ENCODE data around the gene FANCE. TPM values are rescaled to one million over a fixed set of nuclear protein-coding genes. Genes with fewer than 3 reads are reported as not detected.
"Not testable (repeated sequence)": the region's sequence is repeated elsewhere in the genome, so short reads cannot be mapped to it uniquely, and the experiment has no call there.

The FANCE gene
- total RNA-seq, 1 donor from 2014 or later = 14.3 TPM

DNA sequence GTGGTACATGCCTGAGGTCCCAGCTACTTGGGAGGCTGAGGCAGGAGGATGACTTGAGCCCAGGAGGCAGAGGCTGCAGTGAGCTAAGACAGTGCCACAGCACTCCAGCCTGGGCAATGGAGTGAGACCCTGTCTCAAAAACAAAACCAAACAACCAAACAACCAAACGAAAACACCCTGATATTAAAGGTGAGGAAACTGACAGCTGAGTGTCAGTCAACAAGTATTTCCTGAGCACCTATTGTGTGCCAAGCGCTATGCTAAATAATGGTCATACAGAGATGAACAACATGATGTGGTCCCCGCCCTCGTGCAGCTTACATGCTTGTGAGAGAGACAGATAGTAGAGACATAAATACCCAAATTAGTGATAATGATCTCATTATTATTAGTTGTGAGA lies 62.4 kb downstream of the FANCE start:
- DNase-seq (ENCODE audit: low spot score in 2 of 2) (no peak), FAIRE-seq (no peak)

DNA sequence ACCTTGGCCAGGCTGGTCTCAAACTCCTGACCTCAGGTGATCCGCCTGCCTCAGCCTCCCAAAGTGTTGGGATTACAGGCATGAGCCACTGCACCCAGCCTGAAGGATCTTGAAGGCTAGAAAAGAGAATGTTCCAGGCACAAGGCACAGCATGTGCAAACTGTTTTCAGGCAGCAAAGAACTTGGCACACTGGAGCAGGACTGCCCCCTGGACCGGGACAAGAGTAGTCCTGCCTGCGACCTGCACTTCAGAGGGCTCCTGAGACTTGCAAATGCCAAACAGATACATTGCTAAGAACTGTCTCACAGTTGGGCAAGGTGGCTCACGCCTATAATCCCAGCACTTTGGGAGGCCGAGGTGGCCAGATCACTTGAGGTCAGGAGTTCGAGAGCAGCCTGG lies 63.8 kb downstream of the FANCE start:
- not testable (repeated sequence) for FAIRE-seq; DNase-seq (ENCODE audit: low spot score in 2 of 2)

Small RNA genes within 50 kb of the gene (small RNA-seq; reads per million reads assigned to genes)
- not detected for gene MIR7111

Other genes with a start within 250 kb of the FANCE start
- gene SCUBE3, start 238.4 kb upstream of the FANCE start, total RNA-seq = 1.6 TPM
- gene ZNF76, start 192.6 kb upstream of the FANCE start, total RNA-seq = 11.0 TPM
- 2.4 TPM for gene DEF6, start 154.5 kb upstream of the FANCE start, total RNA-seq
- 1.6 TPM for gene PPARD, start 109.8 kb upstream of the FANCE start, total RNA-seq
- 1,604 TPM for gene RPL10A, start 16.1 kb downstream of the FANCE start, total RNA-seq
- 0.41 TPM for gene TEAD3, start 44.7 kb downstream of the FANCE start, total RNA-seq
- not detected for gene TULP1, start 60.6 kb downstream of the FANCE start, total RNA-seq
- gene FKBP5, start 236.6 kb downstream of the FANCE start, total RNA-seq = 3.3 TPM